HUDEP-2 (cell line): Measurements from ENCODE around the gene CBLN3.
A peak's percentile ranks its signal among the peaks of the same experiment; 100 is the strongest.

Source experiments
- DNase-seq, 76 experiments: peaks; one replicate each; lab custom pipeline; 2025; ENCODE audit not compliant: unreplicated experiment in 76 of 76; lab: John Stamatoyannopoulos, UW

CBLN3 gene

DNA sequence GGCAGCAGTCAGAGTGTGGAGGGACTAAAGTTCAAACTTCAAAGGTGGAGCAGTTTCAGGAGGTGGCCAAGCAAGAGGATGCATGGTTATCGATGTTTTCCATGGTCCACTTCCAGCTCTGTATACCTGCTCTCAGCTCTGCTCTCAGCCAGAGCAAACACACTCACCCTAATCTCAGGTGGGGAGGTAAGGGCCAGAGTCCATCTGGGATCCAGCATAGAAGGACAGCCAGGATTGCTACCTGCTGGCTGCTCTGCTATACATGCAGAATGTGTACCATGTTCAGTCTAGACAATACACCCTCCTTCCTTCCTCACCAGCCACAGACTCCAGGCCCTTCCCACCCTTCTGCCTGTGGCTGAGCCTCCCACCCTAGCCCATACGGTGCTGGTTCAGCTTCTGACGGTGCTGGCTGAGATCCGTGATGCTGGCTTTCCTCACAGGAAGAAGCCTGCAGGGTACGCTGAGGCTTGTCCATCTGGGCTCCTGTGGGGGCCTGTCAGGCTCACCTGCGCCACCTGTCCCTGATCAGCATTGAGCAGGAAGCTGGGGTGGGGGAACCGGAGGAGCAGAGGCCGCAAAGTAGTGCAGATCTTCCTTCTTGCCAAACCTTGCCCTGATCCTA lies 2.4 kb downstream of the CBLN3 start:
- DNase-seq = peak in 1 of 76 experiments; percentile 12

GRCh38 chr14:24426150-24426911 lies 3.1 kb downstream of the CBLN3 start:
- peak in 1 of 76 experiments; percentile 48 for DNase-seq

DNA sequence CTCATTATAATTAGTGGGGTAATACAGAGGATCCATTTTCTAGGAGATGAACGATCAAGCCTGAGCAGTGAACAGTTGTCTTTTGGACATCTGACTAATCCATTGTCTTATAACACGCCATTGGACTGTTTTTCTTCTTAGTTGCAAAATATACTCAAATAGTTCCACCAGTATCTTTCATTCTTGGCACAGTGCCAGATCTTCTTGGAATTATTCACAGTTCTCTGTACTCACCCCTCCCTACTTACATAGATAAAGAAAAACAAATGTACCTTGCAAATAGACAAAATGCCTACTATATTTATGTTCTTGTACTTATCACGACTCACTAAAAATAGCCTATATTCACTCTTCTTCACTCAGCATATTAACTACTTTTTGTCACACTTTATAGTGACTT lies 3.8 kb downstream of the CBLN3 start:
- DNase-seq = peak in 47 of 76 experiments; percentile 9 to 90 (median 77)

DNA sequence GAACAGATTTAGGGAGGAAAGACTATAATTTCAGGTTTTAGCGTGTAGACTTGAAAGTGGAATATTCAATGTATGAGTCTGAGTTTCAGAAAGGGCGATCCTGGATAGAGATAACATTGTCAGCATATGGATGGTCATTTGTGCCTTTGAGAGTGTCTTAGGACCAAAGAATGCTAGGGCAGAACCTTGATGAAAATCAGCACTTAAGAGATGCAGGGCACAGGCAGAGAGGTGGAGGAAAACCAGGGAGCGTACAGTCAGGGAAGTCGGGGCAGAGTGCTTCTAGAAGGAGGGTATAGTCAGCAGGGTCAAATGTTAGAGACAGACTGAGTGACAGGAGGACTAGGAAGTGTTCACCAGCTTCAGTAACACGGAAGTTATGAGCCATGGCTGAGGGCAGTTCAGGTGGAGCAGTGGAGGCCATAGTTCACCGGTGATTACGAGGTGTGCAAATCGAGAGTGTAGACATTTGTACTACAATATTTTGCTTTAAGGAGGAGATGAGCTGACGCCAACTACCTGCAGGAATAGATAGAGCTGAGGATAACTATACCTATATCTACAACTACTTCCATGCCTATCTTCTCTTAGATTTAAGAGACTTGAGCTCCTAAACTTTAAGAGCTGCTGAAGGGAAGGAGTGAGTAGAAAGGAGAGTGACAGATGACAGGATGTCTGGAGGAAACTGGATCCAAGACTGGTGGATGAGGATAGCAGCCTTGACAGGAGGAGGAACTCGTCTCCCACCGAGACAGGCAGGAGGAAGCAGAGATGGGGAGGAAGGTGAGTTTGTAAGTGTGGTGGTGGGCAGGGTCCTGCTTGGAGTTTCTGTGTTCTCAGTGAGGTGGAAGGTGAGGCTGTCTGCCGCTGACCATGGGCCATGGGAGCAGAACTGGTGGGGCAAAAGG lies 6.5 kb downstream of the CBLN3 start:
- DNase-seq = no peak

- no peak for DNase-seq
Observed at GRCh38 chr14:24422261-24422660, 7.2 kb downstream of the CBLN3 start.

- DNase-seq = no peak
Observed at GRCh38 chr14:24418492-24418873, 11.0 kb downstream of the CBLN3 start.

DNA sequence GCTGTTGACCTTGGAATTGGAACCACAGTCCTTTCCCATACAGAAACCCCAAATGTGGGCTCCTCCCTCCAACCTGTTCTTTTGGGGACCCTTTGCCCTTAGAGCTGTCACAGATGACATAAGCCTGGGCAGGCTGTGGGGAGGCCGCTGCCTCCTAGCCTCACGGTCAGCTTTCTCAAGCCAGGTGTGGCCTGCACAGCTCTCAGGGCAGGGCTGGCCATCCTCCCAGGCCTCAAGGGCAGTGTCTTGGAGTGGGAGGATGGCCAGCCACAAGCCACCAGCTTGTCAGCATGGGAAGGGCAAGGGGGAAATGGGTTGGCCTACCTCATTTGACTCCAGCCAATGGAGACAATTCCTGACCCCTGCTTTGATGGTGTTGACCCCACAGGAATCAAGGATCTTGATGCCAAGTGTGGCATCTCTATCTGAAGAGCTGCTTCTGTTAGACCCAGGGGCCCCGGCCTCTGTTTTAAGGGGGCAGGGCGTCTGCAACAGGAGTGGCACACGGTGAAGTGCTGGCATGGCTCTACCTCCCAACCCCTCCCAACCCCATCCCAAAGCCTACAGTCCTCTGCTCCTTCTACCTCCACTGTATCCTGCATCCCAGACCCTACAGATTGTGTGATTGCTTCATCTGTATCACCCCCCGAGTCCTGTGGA lies 11.5 kb downstream of the CBLN3 start:
- no peak for DNase-seq

DNA sequence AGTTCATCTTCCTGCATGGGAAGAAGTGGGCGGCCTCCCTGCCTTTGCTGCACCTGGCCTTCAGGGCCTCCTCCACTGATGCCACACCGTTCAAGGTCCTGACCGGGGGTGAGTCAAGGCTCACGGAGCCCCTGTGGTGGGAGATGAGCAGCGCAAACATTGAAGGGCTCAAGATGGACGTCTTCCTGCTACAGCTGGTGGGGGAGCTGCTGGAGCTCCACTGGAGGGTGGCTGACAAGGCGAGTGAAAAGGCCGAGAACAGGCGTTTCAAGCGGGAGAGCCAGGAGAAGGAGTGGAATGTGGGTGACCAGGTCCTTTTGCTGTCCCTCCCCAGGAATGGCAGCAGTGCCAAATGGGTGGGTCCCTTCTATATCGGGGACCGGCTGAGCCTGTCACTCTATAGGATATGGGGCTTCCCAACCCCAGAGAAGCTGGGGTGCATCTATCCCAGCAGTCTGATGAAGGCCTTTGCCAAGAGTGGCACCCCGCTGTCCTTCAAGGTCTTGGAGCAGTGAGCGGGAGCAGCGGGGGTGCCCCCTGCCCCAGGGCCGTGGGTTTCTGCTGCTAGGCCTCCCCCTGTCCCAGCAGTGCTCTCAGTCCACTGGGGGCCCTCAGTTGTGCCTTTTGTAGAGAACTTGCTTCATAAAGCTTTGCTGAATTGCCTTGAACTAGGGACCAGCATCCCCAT lies 12.4 kb downstream of the CBLN3 start:
- DNase-seq = no peak

DNA sequence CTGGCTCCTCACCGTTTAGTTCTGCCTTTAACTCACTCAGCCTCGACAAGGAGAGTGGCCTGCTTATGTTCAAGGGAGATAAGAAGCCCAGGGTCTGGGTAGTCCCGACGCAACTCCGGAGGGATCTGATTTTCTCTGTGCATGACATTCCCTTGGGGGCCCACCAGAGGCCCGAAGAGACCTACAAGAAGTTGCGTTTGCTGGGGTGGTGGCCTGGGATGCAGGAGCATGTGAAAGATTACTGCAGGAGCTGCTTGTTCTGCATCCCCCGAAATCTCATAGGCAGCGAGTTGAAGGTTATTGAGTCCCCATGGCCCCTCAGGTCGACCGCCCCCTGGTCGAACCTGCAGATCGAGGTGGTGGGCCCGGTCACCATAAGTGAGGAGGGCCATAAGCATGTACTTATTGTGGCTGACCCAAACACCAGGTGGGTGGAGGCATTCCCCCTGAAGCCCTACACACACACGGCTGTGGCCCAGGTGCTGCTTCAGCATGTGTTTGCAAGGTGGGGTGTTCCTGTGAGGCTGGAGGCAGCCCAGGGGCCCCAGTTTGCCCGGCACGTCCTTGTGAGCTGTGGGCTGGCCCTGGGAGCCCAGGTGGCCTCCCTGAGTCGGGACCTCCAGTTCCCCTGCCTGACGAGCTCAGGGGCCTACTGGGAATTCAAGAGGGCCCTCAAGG lies 13.1 kb downstream of the CBLN3 start:
- DNase-seq = peak in 3 of 76 experiments; percentile 21 to 39 (median 34)

- DNase-seq = no peak
Observed at GRCh38 chr14:24415421-24416253, 13.8 kb downstream of the CBLN3 start.

DNA sequence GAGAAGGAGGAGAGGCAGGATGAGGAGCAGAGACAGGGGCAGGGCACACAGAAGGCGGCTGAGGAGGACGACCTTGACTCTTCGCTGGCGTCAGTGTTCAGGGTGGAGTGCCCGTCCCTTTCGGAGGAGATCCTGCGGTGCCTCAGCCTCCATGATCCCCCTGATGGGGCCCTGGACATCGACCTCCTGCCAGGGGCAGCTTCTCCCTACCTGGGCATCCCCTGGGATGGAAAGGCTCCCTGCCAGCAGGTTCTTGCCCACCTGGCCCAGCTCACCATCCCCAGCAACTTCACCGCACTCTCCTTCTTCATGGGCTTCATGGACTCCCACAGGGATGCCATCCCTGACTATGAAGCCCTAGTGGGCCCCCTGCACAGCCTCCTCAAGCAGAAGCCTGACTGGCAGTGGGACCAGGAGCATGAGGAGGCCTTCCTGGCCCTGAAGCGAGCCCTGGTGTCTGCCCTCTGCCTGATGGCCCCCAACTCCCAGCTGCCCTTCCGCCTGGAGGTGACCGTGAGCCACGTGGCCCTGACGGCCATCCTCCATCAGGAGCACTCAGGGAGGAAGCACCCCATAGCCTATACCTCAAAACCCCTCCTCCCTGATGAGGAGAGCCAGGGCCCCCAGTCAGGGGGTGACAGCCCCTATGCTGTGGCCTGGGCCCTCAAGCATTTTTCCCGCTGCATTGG lies 14.6 kb downstream of the CBLN3 start:
- no peak for DNase-seq

DNA sequence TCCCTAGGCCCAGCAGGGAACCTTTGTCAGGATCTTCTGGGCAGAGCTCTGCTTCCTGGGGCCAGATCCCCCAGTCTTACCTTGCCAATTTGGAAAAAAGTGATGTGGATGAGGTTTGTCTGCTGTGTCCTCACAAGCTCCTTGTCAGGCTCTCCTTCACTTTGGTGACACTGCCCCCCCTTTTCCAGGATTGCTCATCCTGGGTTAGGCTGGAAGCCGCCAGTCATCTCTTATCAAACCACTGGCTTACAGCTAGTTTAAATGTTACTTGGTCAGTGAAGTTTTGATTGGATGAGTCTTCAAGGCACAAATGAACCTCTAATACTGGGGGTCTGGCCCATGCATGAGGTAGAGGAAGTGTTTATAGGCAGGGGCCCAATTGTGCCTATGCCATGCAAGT lies 15.4 kb downstream of the CBLN3 start:
- DNase-seq = no peak

- DNase-seq = peak in 29 of 76 experiments; percentile 5 to 53 (median 26)
Observed at GRCh38 chr14:24411443-24412389, 17.8 kb downstream of the CBLN3 start.

DNA sequence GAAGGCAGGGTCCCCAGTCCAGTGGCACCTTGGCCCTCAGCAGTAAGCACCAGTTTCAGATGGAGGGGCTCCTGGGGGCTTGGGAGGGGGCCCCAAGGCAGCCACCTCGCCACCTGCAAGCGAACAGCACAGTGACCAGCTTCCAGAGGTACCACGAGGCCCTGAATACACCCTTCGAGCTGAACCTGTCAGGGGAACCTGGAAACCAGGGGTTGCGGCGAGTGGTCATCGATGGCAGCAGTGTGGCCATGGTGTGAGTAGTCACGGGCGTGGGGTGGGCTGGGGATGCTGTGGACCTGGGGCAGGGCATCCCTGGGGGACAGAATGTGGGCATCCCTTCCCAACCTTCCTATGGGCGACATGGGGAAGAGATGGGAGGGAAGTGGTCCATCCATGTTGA lies 19.5 kb downstream of the CBLN3 start:
- DNase-seq = no peak

DNA sequence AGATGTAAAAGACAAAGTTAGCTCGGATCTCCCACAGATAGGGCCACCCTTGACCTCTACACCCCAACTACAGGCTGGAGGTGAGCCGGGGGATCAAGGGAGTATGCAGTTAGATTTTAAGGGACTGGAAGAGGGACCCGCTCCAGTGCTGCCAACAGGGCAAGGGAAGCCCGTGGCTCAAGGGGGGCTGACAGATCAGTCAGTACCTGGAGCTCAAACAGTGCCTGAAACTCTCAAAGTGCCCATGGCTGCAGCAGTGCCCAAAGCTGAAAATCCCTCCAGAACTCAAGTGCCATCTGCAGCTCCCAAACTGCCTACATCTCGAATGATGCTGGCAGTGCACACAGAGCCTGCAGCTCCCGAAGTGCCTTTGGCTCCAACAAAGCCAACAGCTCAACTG lies 20.3 kb downstream of the CBLN3 start:
- DNase-seq = no peak

GRCh38 chr14:24408764-24409163 lies 20.7 kb downstream of the CBLN3 start:
- no peak for DNase-seq
